GM23338 (cell line): ENCODE data around the gene CYTH1. TPM values are rescaled to one million over a fixed set of nuclear protein-coding genes. Genes with fewer than 3 reads are reported as not detected.

Source experiments
- ATAC-seq: fragments of 200-7000 bp; cut with Tn5 transposase; 3 replicates; pipeline ENCODE4 v1.9.1; 2020
- DNase-seq: peaks from one replicate; pipeline ENCODE4 v3.0.0-alpha.2; 2015; ENCODE audit warnings: low spot score
- H2AFZ ChIP-seq: fragments of 200-600 bp; sonication (generic); 2 replicates; pipeline ENCODE4 v1.8.0; 2016; ENCODE audit warnings: antibody characterized with exemption, mild to moderate bottlenecking, moderate library complexity
- H3F3A ChIP-seq: fragments of 200-600 bp; sonication (generic); replicated peaks from 2 replicates; pipeline ENCODE4 v1.8.0; 2017; ENCODE audit warnings: antibody characterized with exemption, mixed run types, low read depth
- H3K27ac ChIP-seq: fragments of 200-600 bp; sonication (generic); 2 replicates; pipeline ENCODE4 v1.6.1; 2016; ENCODE audit warnings: low read depth
- H3K27me3 ChIP-seq: fragments of 200-600 bp; sonication (generic); 2 replicates; pipeline ENCODE4 v1.8.0; 2016; ENCODE audit warnings: mild to moderate bottlenecking, mixed run types, moderate library complexity; ENCODE audit not compliant: insufficient read depth
- H3K36me3 ChIP-seq: fragments of 200-600 bp; sonication (generic); 2 replicates; pipeline ENCODE4 v1.8.0; 2016; ENCODE audit warnings: mild to moderate bottlenecking; ENCODE audit not compliant: insufficient read depth
- H3K4me1 ChIP-seq: fragments of 200-600 bp; sonication (generic); 2 replicates; pipeline ENCODE4 v1.8.0; 2016; ENCODE audit warnings: mild to moderate bottlenecking, moderate library complexity; ENCODE audit not compliant: insufficient read depth
- H3K4me2 ChIP-seq: fragments of 200-600 bp; sonication (generic); 2 replicates; pipeline ENCODE4 v1.7.1; 2017; ENCODE audit warnings: mixed run types
- H3K4me3 ChIP-seq: fragments of 200-600 bp; sonication (generic); 2 replicates; pipeline ENCODE4 v1.6.1; 2016; ENCODE audit warnings: mixed run types
- H3K79me2 ChIP-seq: fragments of 200-600 bp; sonication (generic); replicated peaks from 2 replicates; pipeline ENCODE4 v1.8.0; 2017; ENCODE audit warnings: mild to moderate bottlenecking; ENCODE audit not compliant: insufficient read depth
- H3K9me2 ChIP-seq: fragments of 200-600 bp; sonication (generic); 2 replicates; pipeline ENCODE4 v1.8.0; 2017; ENCODE audit not compliant: insufficient read depth
- H4K20me1 ChIP-seq: fragments of 200-600 bp; sonication (generic); replicated peaks from 2 replicates; pipeline ENCODE4 v1.8.0; 2017; ENCODE audit warnings: mild to moderate bottlenecking; ENCODE audit not compliant: insufficient read depth
- H3K27ac Mint-ChIP-seq: 2 replicates; pipeline ENCODE4 v1.8.0; 2020; ENCODE audit warnings: inconsistent platforms, mild to moderate bottlenecking, moderate library complexity, mixed read lengths
- H3K27me3 Mint-ChIP-seq: 3 replicates; pipeline ENCODE4 v1.8.0; 2022; ENCODE audit warnings: low read depth, mild to moderate bottlenecking, moderate library complexity, mixed read lengths, inconsistent platforms; ENCODE audit not compliant: insufficient read depth, poor library complexity
- H3K36me3 Mint-ChIP-seq: 3 replicates; pipeline ENCODE4 v1.8.0; 2021; ENCODE audit warnings: low read depth, mild to moderate bottlenecking, inconsistent platforms, moderate library complexity, mixed read lengths
- H3K4me1 Mint-ChIP-seq: 3 replicates; pipeline ENCODE4 v1.8.0; 2020; ENCODE audit warnings: mild to moderate bottlenecking, inconsistent platforms, mixed read lengths
- H3K4me3 Mint-ChIP-seq: 3 replicates; pipeline ENCODE4 v1.8.0; 2021; ENCODE audit warnings: moderate library complexity, mild to moderate bottlenecking, inconsistent platforms, mixed read lengths
- H3K9me3 Mint-ChIP-seq: 3 replicates; pipeline ENCODE4 v1.8.0; 2020; ENCODE audit warnings: moderate library complexity, mild to moderate bottlenecking, inconsistent platforms, mixed read lengths
- CREB1 ChIP-seq: fragments of 250-450 bp; sonication (Bioruptor Pico); IDR thresholded peaks from 2 replicates; pipeline ENCODE4 v1.5.0; 2020; ENCODE audit warnings: low read depth, mild to moderate bottlenecking, moderate library complexity
- CTCF ChIP-seq, 2 experiments: fragments of 200-600 bp in 1 of 2; sonication (generic) in 1 of 2; conservative IDR thresholded peaks; 2 replicates each; pipeline versions ENCODE4 v1.5.1 to v1.6.1; 2016 to 2017; ENCODE audit warnings: antibody characterized with exemption in 2 of 2, low read depth in 2 of 2, mild to moderate bottlenecking in 2 of 2, moderate library complexity in 1 of 2
- ETS1 ChIP-seq: IDR thresholded peaks from 2 replicates; pipeline ENCODE4 v1.6.1; 2016; ENCODE audit warnings: antibody characterized with exemption
- EZH2 ChIP-seq: fragments of 200-600 bp; sonication (generic); IDR thresholded peaks from one replicate; pipeline ENCODE4 v1.8.0; 2017; ENCODE audit warnings: antibody characterized with exemption, mild to moderate bottlenecking, low read depth; ENCODE audit not compliant: unreplicated experiment
- EZH2phosphoT487 ChIP-seq: fragments of 200-600 bp; sonication (generic); IDR thresholded peaks from one replicate; pipeline ENCODE4 v1.8.1; 2018; ENCODE audit warnings: antibody characterized with exemption; ENCODE audit not compliant: unreplicated experiment
- JUNB ChIP-seq: IDR thresholded peaks from one replicate; pipeline ENCODE4 v1.6.1; 2016; ENCODE audit warnings: antibody characterized with exemption; ENCODE audit not compliant: unreplicated experiment
- NANOG ChIP-seq: IDR thresholded peaks from 2 replicates; pipeline ENCODE4 v1.6.1; 2016; ENCODE audit warnings: antibody characterized with exemption, borderline replicate concordance
- POLR2AphosphoS5 ChIP-seq: IDR thresholded peaks from 2 replicates; pipeline ENCODE4 v1.6.1; 2016; ENCODE audit warnings: antibody characterized with exemption, low read depth
- REST ChIP-seq: IDR thresholded peaks from one replicate; pipeline ENCODE4 v1.6.1; 2018; ENCODE audit warnings: antibody characterized with exemption; ENCODE audit not compliant: unreplicated experiment
- STAT1 ChIP-seq: IDR thresholded peaks from one replicate; pipeline ENCODE4 v1.6.1; 2016; ENCODE audit warnings: antibody characterized with exemption; ENCODE audit not compliant: unreplicated experiment
- ZNF114 ChIP-seq: fragments of 250-450 bp; sonication (Bioruptor Pico); IDR thresholded peaks from 2 replicates; pipeline ENCODE4 v1.5.0; 2020; ENCODE audit warnings: mild to moderate bottlenecking, moderate library complexity
- ZNF331 ChIP-seq: fragments of 250-450 bp; sonication (Bioruptor Pico); IDR thresholded peaks from 2 replicates; pipeline ENCODE4 v1.5.0; 2020; ENCODE audit warnings: low read depth, mild to moderate bottlenecking, moderate library complexity
- polyA plus RNA-seq: library from polyadenylated mRNA; unstranded; fragments of >200 nt; fragmentation: Nextera tagmentation; extraction: Ambion mirVana; gene quantifications from 2 replicates; pipeline ENCODE4 v1.2.1, GENCODE V29; 2016
- total RNA-seq: library from RNA; depleted of rRNA; stranded (reverse); fragments of >200 nt; shearing (Covaris generic); gene quantifications from 2 replicates; pipeline ENCODE4 v1.2.3, GENCODE V29; 2014

CYTH1 gene
- total and polyA plus RNA-seq, 2 experiments from 2014 or later, result 13.8 to 14.5 TPM

- Histone ChIP-seq H3K9me2 (no peaks in the 10 kb centered on the region), H3K27me3 (no peaks in the 10 kb centered on the region), H3K27ac (no peak overlapping the region), H3K4me1 (no peaks in the 10 kb centered on the region), H4K20me1 (no peaks in the 10 kb centered on the region; the same call in none of the 2 replicates), H3F3A (no peaks in the 10 kb centered on the region), H3K4me2 (no peak overlapping the region), H3K36me3 (no peaks in the 10 kb centered on the region), H2AFZ (no peak overlapping the region), H3K79me2 (no peaks in the 10 kb centered on the region), H3K4me3 (no peak overlapping the region)
- Mint-ChIP-seq H3K9me3 (no peaks in the 10 kb centered on the region), H3K27ac (no peak overlapping the region), H3K4me1 (peaks cover 8% of the 10 kb centered on the region), H3K4me3 (no peak overlapping the region), H3K36me3 (peaks cover 2% of the 10 kb centered on the region; the same call in 1 of the 3 replicates), H3K27me3 (peaks cover 2% of the 10 kb centered on the region)
- no peak for DNase-seq
- TF ChIP-seq POLR2AphosphoS5 (no peak), ZNF331 (CRISPR knock-in tag) (no peak), ETS1 (no peak), REST (no peak), NANOG (no peak), EZH2 (no peak), JUNB (no peak), CREB1 (CRISPR knock-in tag) (no peak), ZNF114 (no peak), CTCF (conservative IDR thresholded peaks at IDR 0.05; ENCODE audit: low read depth in 2 of 2) (no peak), STAT1 (no peak), EZH2phosphoT487 (no peak)
- ATAC-seq, result no peak
These were observed 75.1 kb downstream of the CYTH1 start for GRCh38 chr17:78707016-78707415.
